GM12874 (cell line): ENCODE data around the gene C19orf47.

ENCODE experiments used
- CTCF ChIP-seq: IDR thresholded peaks from 2 replicates; pipeline ENCODE4 v1.5.1; 2011; ENCODE audit warnings: low read depth, mild to moderate bottlenecking, control low read depth, low read length, moderate library complexity; ENCODE audit not compliant: insufficient read depth

Gene C19orf47

GRCh38 chr19:40277356-40278059, 70.7 kb downstream of the C19orf47 start:
- TF ChIP-seq CTCF, result no peak

- TF ChIP-seq CTCF, result no peak
Measured at GRCh38 chr19:40274585-40275544, 73.3 kb downstream of the C19orf47 start.

- no peak for TF ChIP-seq CTCF
Measured at GRCh38 chr19:40273469-40274360, 74.5 kb downstream of the C19orf47 start.

- TF ChIP-seq CTCF, result no peak
Measured at GRCh38 chr19:40272261-40272660, 75.9 kb downstream of the C19orf47 start.

- no peak for TF ChIP-seq CTCF
Measured at GRCh38 chr19:40271706-40272105, 76.5 kb downstream of the C19orf47 start.

GRCh38 chr19:40270362-40271089, 77.7 kb downstream of the C19orf47 start:
- TF ChIP-seq CTCF, result no peak
